Natural killer cell (primary cell): ENCODE results near the gene ENHO. TPM values are rescaled to one million over a fixed set of nuclear protein-coding genes. Genes with fewer than 3 reads are reported as not detected.

ENCODE experiments used
- ATAC-seq, 3 donors: fragments of 150-1000 bp in 2 of 3; fragments of 200-7000 bp in 1 of 3; cut with Tn5 transposase; 1 replicate in 1 of 3; 2 replicates in 2 of 3; pipeline ENCODE4 v1.10.0; 2021; ENCODE audit warnings: mild to moderate bottlenecking in 2 of 3, moderate library complexity in 2 of 3
- DNase-seq, 2 donors: peaks; one replicate each; pipeline versions ENCODE4 v3.0.0 to v3.0.0-alpha.2; 2013 to 2021; ENCODE audit warnings: mixed read lengths in 1 of 2
- H3K27ac ChIP-seq: one replicate; pipeline ENCODE4 v1.5.1; 2013; ENCODE audit warnings: mild to moderate bottlenecking, low read length
- H3K27me3 ChIP-seq: one replicate; pipeline ENCODE4 v1.6.1; 2013; ENCODE audit warnings: low read length; ENCODE audit not compliant: control insufficient read depth, insufficient read depth
- H3K36me3 ChIP-seq: one replicate; pipeline ENCODE4 v1.6.1; 2013; ENCODE audit warnings: low read length; ENCODE audit not compliant: control insufficient read depth, insufficient read depth
- H3K4me1 ChIP-seq: one replicate; pipeline ENCODE4 v1.6.1; 2013; ENCODE audit warnings: low read length; ENCODE audit not compliant: control insufficient read depth, insufficient read depth
- H3K4me3 ChIP-seq: one replicate; pipeline ENCODE4 v1.5.1; 2013; ENCODE audit warnings: low read length
- H3K9me3 ChIP-seq: one replicate; pipeline ENCODE4 v1.6.1; 2013; ENCODE audit warnings: low read length; ENCODE audit not compliant: control insufficient read depth, insufficient read depth
- H3K27ac Mint-ChIP-seq, 2 donors: one replicate each; pipeline ENCODE4 v1.8.0; 2022; ENCODE audit warnings: mild to moderate bottlenecking in 2 of 2, mixed read lengths in 2 of 2, moderate library complexity in 1 of 2
- H3K27me3 Mint-ChIP-seq, 2 donors: one replicate each; pipeline ENCODE4 v1.8.0; 2022; ENCODE audit warnings: low read depth in 2 of 2, mixed read lengths in 2 of 2
- H3K36me3 Mint-ChIP-seq: one replicate; pipeline ENCODE4 v1.8.0; 2022; ENCODE audit warnings: mixed read lengths
- H3K4me1 Mint-ChIP-seq, 2 donors: one replicate each; pipeline ENCODE4 v1.8.0; 2022; ENCODE audit warnings: mixed read lengths in 2 of 2
- H3K4me3 Mint-ChIP-seq: one replicate; pipeline ENCODE4 v1.8.0; 2022; ENCODE audit warnings: mild to moderate bottlenecking, moderate library complexity, mixed read lengths
- H3K9me3 Mint-ChIP-seq, 2 donors: one replicate each; pipeline ENCODE4 v1.8.0; 2022; ENCODE audit warnings: mixed read lengths in 2 of 2
- WGBS: methylation state at CpG from one replicate; pipeline ENCODE4 v1.1.7; 2013; ENCODE audit warnings: missing lambda C conversion rate; ENCODE audit not compliant: insufficient coverage; 5-methylcytosine and 5-hydroxymethylcytosine counted together
- intact Hi-C: fragments of 100-400 bp; cut with micrococcal nuclease; formaldehyde crosslinking; loops from one replicate; pipeline ENCODE4 v1.14.2; 2022
- total RNA-seq, 4 donors: library from RNA; stranded (reverse); fragments of 120-200 nt in 1 of 4; gene quantifications; one replicate each; pipeline versions ENCODE4 v1.2.3 to v1.2.4, GENCODE V29; 2013 to 2022
- TF ChIP-seq, protein P1 (sequence below): fragments of 200-600 bp; IDR thresholded peaks from one replicate; pipeline ENCODE4 v1.8.0; 2022; ENCODE audit warnings: antibody characterized with exemption

The ENHO gene
- total RNA-seq, 3 donors from 2014 or later (not counting 1 experiment from before 2014, with no cell fraction given): 0.34 to 1.7 TPM; not detected in 1

DNA sequence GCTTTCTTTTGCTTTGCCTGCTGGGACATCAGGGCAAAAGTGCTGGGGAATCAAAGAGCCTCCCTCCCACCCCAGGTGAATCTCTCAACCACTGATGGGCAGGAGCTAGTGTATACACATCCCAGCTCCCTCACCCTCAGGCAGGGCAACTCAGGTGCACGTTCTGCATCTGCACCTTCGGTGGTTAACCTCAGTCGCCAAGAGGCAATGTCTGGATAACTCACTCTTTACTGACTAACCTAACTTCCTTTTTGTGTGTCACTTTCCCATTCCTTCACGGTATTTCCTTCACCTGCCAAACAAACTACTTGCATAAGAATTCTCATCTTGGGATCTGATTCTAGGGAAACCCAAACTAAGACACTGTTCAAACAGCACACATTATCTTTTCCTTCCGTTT is 40.5 kb upstream of the ENHO start:
- H3K27me3 ChIP-seq: peaks cover 3% of the 10 kb centered on the region
- no peak for ATAC-seq
- DNase-seq: no peak
- H3K27ac ChIP-seq: no peak overlapping the region
- H3K4me3 ChIP-seq: no peak overlapping the region
- Mint-ChIP-seq H3K9me3 (no peaks in the 10 kb centered on the region), H3K27ac (no peak overlapping the region), H3K27me3 (peaks cover 7 to 40% of the 10 kb centered on the region in 2 donors), H3K4me3 (no peak overlapping the region), H3K36me3 (no peaks in the 10 kb centered on the region), H3K4me1 (no peaks in the 10 kb centered on the region)
- 50% methylated on average over 5 of the region's 5 CpGs for WGBS
- H3K4me1 ChIP-seq: no peaks in the 10 kb centered on the region
- intact Hi-C loops: no loop called here
- H3K36me3 ChIP-seq: no peaks in the 10 kb centered on the region
- H3K9me3 ChIP-seq: peaks cover 6% of the 10 kb centered on the region
- TF ChIP-seq, protein P1, sequence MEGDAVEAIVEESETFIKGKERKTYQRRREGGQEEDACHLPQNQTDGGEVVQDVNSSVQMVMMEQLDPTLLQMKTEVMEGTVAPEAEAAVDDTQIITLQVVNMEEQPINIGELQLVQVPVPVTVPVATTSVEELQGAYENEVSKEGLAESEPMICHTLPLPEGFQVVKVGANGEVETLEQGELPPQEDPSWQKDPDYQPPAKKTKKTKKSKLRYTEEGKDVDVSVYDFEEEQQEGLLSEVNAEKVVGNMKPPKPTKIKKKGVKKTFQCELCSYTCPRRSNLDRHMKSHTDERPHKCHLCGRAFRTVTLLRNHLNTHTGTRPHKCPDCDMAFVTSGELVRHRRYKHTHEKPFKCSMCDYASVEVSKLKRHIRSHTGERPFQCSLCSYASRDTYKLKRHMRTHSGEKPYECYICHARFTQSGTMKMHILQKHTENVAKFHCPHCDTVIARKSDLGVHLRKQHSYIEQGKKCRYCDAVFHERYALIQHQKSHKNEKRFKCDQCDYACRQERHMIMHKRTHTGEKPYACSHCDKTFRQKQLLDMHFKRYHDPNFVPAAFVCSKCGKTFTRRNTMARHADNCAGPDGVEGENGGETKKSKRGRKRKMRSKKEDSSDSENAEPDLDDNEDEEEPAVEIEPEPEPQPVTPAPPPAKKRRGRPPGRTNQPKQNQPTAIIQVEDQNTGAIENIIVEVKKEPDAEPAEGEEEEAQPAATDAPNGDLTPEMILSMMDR: no peak

DNA sequence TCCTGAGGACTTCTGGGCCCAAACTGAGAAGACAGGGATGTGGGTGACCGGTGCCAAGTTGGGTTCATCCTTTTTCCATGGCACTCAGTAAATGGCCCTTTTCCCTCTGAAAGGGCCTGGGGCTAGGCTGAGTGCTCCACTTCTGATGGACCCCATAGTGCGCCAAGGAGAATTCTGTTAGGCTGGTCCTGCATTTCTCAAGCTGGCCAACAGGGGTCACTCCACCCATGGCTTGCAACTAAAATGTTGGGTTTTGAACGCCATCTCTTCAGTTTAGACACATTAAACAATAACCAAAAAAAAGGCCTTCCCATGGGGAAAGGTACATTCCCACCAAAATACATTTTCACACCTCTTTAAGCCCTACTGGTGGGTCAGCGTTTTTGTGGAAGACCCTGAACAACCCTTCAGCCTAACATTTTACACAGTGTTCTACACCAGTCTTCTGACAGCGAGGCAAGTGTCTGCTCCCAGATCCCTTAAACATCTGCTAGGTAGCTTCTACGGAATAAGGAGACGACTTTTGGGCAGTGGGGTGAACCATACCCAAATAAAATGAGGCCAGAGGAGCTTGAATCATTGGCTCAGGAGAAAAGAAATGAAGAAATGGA is 39.5 kb upstream of the ENHO start:
- WGBS: 81% methylated on average over 7 of the region's 7 CpGs
- intact Hi-C loops: no loop called here

DNA sequence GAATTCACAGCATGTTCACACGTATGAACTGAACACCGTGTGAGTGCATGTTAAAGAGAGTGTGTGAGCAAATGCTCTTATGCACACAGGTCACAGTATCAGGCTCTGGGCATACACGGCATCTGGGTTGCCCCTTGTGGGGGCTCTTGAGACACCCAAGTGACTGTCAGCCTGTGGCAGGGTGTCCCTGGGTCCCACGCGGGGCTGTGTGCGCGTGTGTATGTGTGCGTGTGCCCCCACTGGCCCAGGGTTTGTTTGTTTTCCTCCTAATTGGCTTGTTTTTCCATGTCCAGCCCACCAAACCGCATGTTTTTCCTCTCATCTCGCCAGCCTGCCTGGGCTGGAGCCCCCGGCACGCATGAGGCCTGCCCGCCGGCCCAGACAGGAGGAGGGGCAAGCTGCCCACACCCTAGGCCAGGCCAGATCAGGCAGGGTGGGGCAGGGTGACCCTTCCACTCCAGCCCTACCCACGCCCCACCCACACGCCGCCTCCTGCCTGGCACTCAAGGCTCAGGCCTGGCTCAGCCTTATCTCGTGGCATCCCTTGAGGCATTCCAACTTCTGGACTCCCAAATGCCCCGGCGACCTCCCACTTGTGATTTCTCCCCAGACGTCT is 37.9 kb upstream of the ENHO start:
- H3K9me3 ChIP-seq: peaks cover 6% of the 10 kb centered on the region
- no peak for ATAC-seq
- Mint-ChIP-seq H3K4me3 (no peak overlapping the region), H3K9me3 (no peaks in the 10 kb centered on the region), H3K4me1 (no peaks in the 10 kb centered on the region), H3K36me3 (no peaks in the 10 kb centered on the region), H3K27ac (no peak overlapping the region), H3K27me3 (peaks cover 7 to 41% of the 10 kb centered on the region in 2 donors)
- peaks cover 3% of the 10 kb centered on the region for H3K27me3 ChIP-seq
- no peak overlapping the region for H3K27ac ChIP-seq
- WGBS: 87% methylated on average over 21 of the region's 21 CpGs
- intact Hi-C loops: no loop called here
- no peak for DNase-seq
- no peaks in the 10 kb centered on the region for H3K4me1 ChIP-seq
- no peak overlapping the region for H3K4me3 ChIP-seq
- TF ChIP-seq, protein P1: no peak
- no peaks in the 10 kb centered on the region for H3K36me3 ChIP-seq

More for the DNA sequence above, 39.5 kb upstream of the ENHO start:
- Mint-ChIP-seq H3K36me3 (no peaks in the 10 kb centered on the region), H3K4me1 (no peaks in the 10 kb centered on the region), H3K9me3 (no peaks in the 10 kb centered on the region), H3K27ac (no peak overlapping the region), H3K27me3 (peaks cover 7 to 40% of the 10 kb centered on the region in 2 donors), H3K4me3 (no peak overlapping the region)
- Histone ChIP-seq H3K27me3 (peaks cover 3% of the 10 kb centered on the region), H3K4me1 (no peaks in the 10 kb centered on the region), H3K9me3 (peaks cover 6% of the 10 kb centered on the region), H3K4me3 (no peak overlapping the region), H3K27ac (no peak overlapping the region), H3K36me3 (no peaks in the 10 kb centered on the region)
- DNase-seq: peak in 1 of 2 donors; percentile 30
- ATAC-seq: no peak
- TF ChIP-seq, protein P1: no peak
